HEK293T (cell line): ENCODE measurements around the gene ACSM4.

ENCODE experiments used
- ARNT ChIP-seq: fragments of 450-650 bp; IDR thresholded peaks from 2 replicates; pipeline ENCODE4 v1.6.1; 2017; ENCODE audit warnings: mild to moderate bottlenecking
- BHLHE40 ChIP-seq: fragments of 450-650 bp; IDR thresholded peaks from 2 replicates; pipeline ENCODE4 v1.6.1; 2016; ENCODE audit warnings: mild to moderate bottlenecking, moderate library complexity, borderline replicate concordance
- ELF4 ChIP-seq: fragments of 450-650 bp; IDR thresholded peaks from 2 replicates; pipeline ENCODE4 v1.6.1; 2017; ENCODE audit warnings: antibody characterized with exemption
- FOXA1 ChIP-seq: fragments of 450-650 bp; IDR thresholded peaks from 2 replicates; pipeline ENCODE4 v1.6.1; 2016; ENCODE audit warnings: mild to moderate bottlenecking
- FOXK2 ChIP-seq: fragments of 450-650 bp; IDR thresholded peaks from 2 replicates; pipeline ENCODE4 v1.6.1; 2016; ENCODE audit warnings: mild to moderate bottlenecking
- FOXM1 ChIP-seq: fragments of 450-650 bp; IDR thresholded peaks from 2 replicates; pipeline ENCODE4 v1.6.1; 2017; ENCODE audit warnings: mild to moderate bottlenecking, borderline replicate concordance
- NFRKB ChIP-seq: fragments of 450-650 bp; IDR thresholded peaks from 2 replicates; pipeline ENCODE4 v1.6.1; 2016; ENCODE audit warnings: mild to moderate bottlenecking, moderate library complexity
- SP1 ChIP-seq: fragments of 450-650 bp; IDR thresholded peaks from 2 replicates; pipeline ENCODE4 v1.6.1; 2017
- SUZ12 ChIP-seq: fragments of 450-650 bp; IDR thresholded peaks from 2 replicates; pipeline ENCODE4 v1.6.1; 2016; ENCODE audit warnings: mild to moderate bottlenecking
- TARDBP ChIP-seq: fragments of 450-650 bp; IDR thresholded peaks from 2 replicates; pipeline ENCODE4 v1.6.1; 2016
- ZNF384 ChIP-seq: fragments of 450-650 bp; IDR thresholded peaks from 2 replicates; pipeline ENCODE4 v1.6.1; 2016
- TF ChIP-seq, protein P1 (sequence below): fragments of 450-650 bp; IDR thresholded peaks from 2 replicates; pipeline ENCODE4 v1.6.1; 2016

DNA sequence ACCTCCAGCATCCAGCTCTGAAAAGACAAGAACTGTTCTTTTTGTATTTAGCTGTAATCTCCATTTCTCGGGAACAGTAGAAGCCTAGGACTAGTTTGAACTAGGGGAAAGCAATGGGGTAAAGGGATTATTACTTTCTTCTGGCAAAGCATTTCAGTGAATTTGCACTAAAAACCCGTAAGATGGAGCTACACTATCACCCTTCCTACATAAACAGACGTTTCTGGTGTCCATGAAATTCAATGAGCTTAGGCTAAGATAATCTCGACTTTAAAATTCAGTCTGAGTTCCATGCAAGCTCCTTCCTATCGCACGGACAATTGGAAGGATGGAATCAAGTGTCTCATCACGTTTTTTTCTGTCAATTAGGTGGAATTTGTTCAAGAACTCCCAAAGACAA lies 24.0 kb downstream of the ACSM4 start:
- TF ChIP-seq TARDBP: no peak
- no peak for TF ChIP-seq SP1
- no peak for TF ChIP-seq NFRKB
- TF ChIP-seq SUZ12: no peak
- TF ChIP-seq FOXM1: no peak
- no peak for TF ChIP-seq BHLHE40
- TF ChIP-seq FOXK2: no peak
- TF ChIP-seq ELF4: no peak
- TF ChIP-seq FOXA1: no peak
- no peak for TF ChIP-seq ARNT
- no peak for TF ChIP-seq ZNF384
- TF ChIP-seq, protein P1, sequence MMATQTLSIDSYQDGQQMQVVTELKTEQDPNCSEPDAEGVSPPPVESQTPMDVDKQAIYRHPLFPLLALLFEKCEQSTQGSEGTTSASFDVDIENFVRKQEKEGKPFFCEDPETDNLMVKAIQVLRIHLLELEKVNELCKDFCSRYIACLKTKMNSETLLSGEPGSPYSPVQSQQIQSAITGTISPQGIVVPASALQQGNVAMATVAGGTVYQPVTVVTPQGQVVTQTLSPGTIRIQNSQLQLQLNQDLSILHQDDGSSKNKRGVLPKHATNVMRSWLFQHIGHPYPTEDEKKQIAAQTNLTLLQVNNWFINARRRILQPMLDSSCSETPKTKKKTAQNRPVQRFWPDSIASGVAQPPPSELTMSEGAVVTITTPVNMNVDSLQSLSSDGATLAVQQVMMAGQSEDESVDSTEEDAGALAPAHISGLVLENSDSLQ: no peak
